OCI-LY3 (cell line): ENCODE results near the gene RASEF.

Source experiments
- EZH2phosphoT487 ChIP-seq: fragments of 200-600 bp; shearing (Covaris generic); IDR thresholded peaks from 2 replicates; pipeline ENCODE4 v1.6.1; 2018; ENCODE audit warnings: antibody characterized with exemption, mixed run types, low read depth
- TF ChIP-seq, protein P1 (sequence below): fragments of 200-600, 300-600 bp; sonication (generic); IDR thresholded peaks from 2 replicates; pipeline ENCODE4 v1.5.1; 2014; ENCODE audit warnings: antibody characterized with exemption, low read length, low read depth

DNA sequence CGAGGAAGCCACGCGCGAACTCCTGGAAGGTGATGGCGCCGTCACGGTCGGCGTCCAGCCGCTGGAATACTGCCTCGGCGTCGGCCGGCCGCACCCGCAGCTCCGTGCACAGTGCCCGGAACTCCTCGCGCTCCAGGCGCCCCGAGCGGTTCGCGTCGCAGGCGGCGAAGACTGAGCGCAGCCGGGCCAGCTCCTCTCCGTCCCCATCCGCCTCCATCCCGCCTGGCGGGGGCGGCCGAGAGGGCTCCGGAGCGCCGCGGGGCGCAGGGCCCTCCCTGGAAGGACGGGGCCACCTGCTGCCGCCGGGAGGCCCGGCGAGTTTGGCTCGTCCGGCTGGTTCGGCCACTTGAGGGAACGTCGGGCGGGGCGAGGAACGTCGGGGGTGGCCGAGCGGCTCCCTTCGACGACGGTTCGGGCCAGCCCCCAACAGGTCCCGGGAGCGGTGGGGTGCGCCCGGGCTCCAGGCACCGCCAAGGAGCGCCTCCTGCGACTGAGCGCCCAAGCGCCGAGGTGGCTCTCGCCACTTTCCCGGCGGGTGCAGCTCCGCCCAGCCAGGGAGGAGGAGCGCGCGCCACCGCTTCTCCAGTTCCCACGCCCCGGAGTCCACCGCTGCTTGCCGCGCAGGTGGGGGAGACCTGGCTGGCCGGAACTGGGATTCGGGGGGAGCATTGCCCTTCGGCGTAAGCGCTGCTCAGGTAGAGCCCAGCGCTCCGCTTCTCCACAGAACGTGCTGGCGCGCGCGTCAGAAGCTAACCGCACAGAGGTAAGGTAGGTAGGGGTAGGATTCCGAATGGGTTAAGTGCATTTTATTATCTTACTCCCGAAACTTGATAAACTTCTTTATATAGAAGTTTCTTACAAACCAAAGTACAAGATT lies at the start of gene RASEF:
- TF ChIP-seq, protein P1, sequence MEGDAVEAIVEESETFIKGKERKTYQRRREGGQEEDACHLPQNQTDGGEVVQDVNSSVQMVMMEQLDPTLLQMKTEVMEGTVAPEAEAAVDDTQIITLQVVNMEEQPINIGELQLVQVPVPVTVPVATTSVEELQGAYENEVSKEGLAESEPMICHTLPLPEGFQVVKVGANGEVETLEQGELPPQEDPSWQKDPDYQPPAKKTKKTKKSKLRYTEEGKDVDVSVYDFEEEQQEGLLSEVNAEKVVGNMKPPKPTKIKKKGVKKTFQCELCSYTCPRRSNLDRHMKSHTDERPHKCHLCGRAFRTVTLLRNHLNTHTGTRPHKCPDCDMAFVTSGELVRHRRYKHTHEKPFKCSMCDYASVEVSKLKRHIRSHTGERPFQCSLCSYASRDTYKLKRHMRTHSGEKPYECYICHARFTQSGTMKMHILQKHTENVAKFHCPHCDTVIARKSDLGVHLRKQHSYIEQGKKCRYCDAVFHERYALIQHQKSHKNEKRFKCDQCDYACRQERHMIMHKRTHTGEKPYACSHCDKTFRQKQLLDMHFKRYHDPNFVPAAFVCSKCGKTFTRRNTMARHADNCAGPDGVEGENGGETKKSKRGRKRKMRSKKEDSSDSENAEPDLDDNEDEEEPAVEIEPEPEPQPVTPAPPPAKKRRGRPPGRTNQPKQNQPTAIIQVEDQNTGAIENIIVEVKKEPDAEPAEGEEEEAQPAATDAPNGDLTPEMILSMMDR = no peak
- no peak for TF ChIP-seq EZH2phosphoT487
